ENCODE results near the gene SAFB.

- TF ChIP-seq CTCF (conservative IDR thresholded peaks at IDR 0.05) (no peak), EZH2 (IDR thresholded peaks at IDR 0.05; ENCODE audit: low read depth) (no peak)
Measured at GRCh38 chr19:5711713-5712161, 88.9 kb downstream of the SAFB start.

All from PC-9 (cell line).